HG03521 (cell line): ENCODE measurements around the gene VRK3.
"Not testable (repeated sequence)": the region's sequence is repeated elsewhere in the genome, so short reads cannot be mapped to it uniquely, and the experiment has no call there.

Source experiments
- ATAC-seq: cut with Tn5 transposase; IDR thresholded peaks from one replicate; pipeline ENCODE4 v1.9.1; 2021; ENCODE audit warnings: mild to moderate bottlenecking, moderate library complexity; ENCODE audit not compliant: unreplicated experiment

VRK3 gene

GRCh38 chr19:49988433-49988832, 36.7 kb downstream of the VRK3 start:
- ATAC-seq, result no peak

GRCh38 chr19:49988007-49988406, 37.2 kb downstream of the VRK3 start:
- no peak for ATAC-seq

- no peak for ATAC-seq
Measured at GRCh38 chr19:49987159-49987698, 37.9 kb downstream of the VRK3 start.

GRCh38 chr19:49986354-49986753, 38.8 kb downstream of the VRK3 start:
- no peak for ATAC-seq

GRCh38 chr19:49985871-49986270, 39.3 kb downstream of the VRK3 start:
- ATAC-seq, result no peak

GRCh38 chr19:49984491-49984890, 40.7 kb downstream of the VRK3 start:
- ATAC-seq, result no peak

GRCh38 chr19:49983645-49984229, 41.4 kb downstream of the VRK3 start:
- ATAC-seq, result no peak

- ATAC-seq, result no peak
Measured at GRCh38 chr19:49981603-49982593, 43.3 kb downstream of the VRK3 start.

- no peak for ATAC-seq
Measured at GRCh38 chr19:49978324-49978723, 46.8 kb downstream of the VRK3 start.

- ATAC-seq, result no peak
Measured at GRCh38 chr19:49977881-49978280, 47.3 kb downstream of the VRK3 start.

- no peak for ATAC-seq
Measured at GRCh38 chr19:49977076-49977475, 48.1 kb downstream of the VRK3 start.

- no peak for ATAC-seq
Measured at GRCh38 chr19:49976496-49976895, 48.7 kb downstream of the VRK3 start.

- no peak for ATAC-seq
Measured at GRCh38 chr19:49975051-49975450, 50.1 kb downstream of the VRK3 start.

- no peak for ATAC-seq
Measured at GRCh38 chr19:49973987-49974386, 51.2 kb downstream of the VRK3 start.

- no peak for ATAC-seq
Measured at GRCh38 chr19:49972841-49973240, 52.3 kb downstream of the VRK3 start.

- ATAC-seq, result no peak
Measured at GRCh38 chr19:49971991-49972411, 53.2 kb downstream of the VRK3 start.

GRCh38 chr19:49969355-49969754, 55.8 kb downstream of the VRK3 start:
- not testable (repeated sequence) for ATAC-seq

- no peak for ATAC-seq
Measured at GRCh38 chr19:49968279-49968922, 56.8 kb downstream of the VRK3 start.

GRCh38 chr19:49960980-49961379, 64.2 kb downstream of the VRK3 start, which contains the start of gene SIGLEC11:
Gene SIGLEC11 (minus strand): TSS chr19:49961172. CDS start chr19:49961081, 91 bp downstream.
- not testable (repeated sequence) for ATAC-seq

- ATAC-seq, result not testable (repeated sequence)
Measured at GRCh38 chr19:49959892-49960291, 65.3 kb downstream of the VRK3 start.

GRCh38 chr19:49958596-49958995, 66.6 kb downstream of the VRK3 start:
- ATAC-seq, result not testable (repeated sequence)
